HFFc6 (cell line): ENCODE data around the gene IFI27L2. TPM values are rescaled to one million over a fixed set of nuclear protein-coding genes. Genes with fewer than 3 reads are reported as not detected.

Source experiments
- DNase-seq: peaks from one replicate; pipeline ENCODE4 v3.0.0-alpha.2; 2018
- H3K27ac Mint-ChIP-seq: 2 replicates; pipeline ENCODE4 v1.8.0; 2020; ENCODE audit warnings: mild to moderate bottlenecking, mixed read lengths
- H3K27me3 Mint-ChIP-seq: 2 replicates; pipeline ENCODE4 v1.8.0; 2021; ENCODE audit warnings: mild to moderate bottlenecking, moderate library complexity, mixed read lengths; ENCODE audit not compliant: insufficient read depth
- H3K36me3 Mint-ChIP-seq: 2 replicates; pipeline ENCODE4 v1.8.0; 2021; ENCODE audit warnings: low read depth, mixed read lengths
- H3K4me1 Mint-ChIP-seq: 2 replicates; pipeline ENCODE4 v1.8.0; 2020; ENCODE audit warnings: low read depth, mixed read lengths
- H3K4me3 Mint-ChIP-seq: 2 replicates; pipeline ENCODE4 v1.8.0; 2020; ENCODE audit warnings: mild to moderate bottlenecking, moderate library complexity, mixed read lengths
- H3K9me3 Mint-ChIP-seq: 2 replicates; pipeline ENCODE4 v1.8.0; 2020; ENCODE audit warnings: mild to moderate bottlenecking, mixed read lengths
- CTCF ChIP-seq: fragments of 200-600 bp; sonication (generic); IDR thresholded peaks from 2 replicates; pipeline ENCODE4 v1.5.0; 2021; ENCODE audit warnings: antibody characterized with exemption, mild to moderate bottlenecking
- total RNA-seq, 6 experiments: library from RNA; stranded (reverse); fragmentation: NEBNext Ultra II Directional; extraction: Animal tissue kit (Norgen Biotek cat#: 25700); gene quantifications; 2 replicates in 1 of 6; 3 replicates in 5 of 6; pipeline ENCODE4 v1.2.3, GENCODE V29; 2021

The IFI27L2 gene
- total RNA-seq, 6 experiments from 2014 or later = 150 to 180 (median 171) TPM

- Mint-ChIP-seq H3K4me1 (peaks cover 19% of the 10 kb centered on the region), H3K36me3 (no peaks in the 10 kb centered on the region), H3K27me3 (peaks cover 5% of the 10 kb centered on the region), H3K9me3 (no peaks in the 10 kb centered on the region), H3K27ac (no peak overlapping the region), H3K4me3 (no peak overlapping the region)
- no peak for DNase-seq
- no peak for TF ChIP-seq CTCF
Observed at GRCh38 chr14:94170136-94170535, 40.7 kb upstream of the IFI27L2 start.

- no peaks in the 10 kb centered on the region for H3K36me3 Mint-ChIP-seq
- peaks cover under 1% of the 10 kb centered on the region; the same call in 1 of the 2 replicates for H3K4me1 Mint-ChIP-seq
- TF ChIP-seq CTCF = no peak
- DNase-seq = no peak
- H3K4me3 Mint-ChIP-seq = no peak overlapping the region
- peaks cover 13% of the 10 kb centered on the region for H3K27me3 Mint-ChIP-seq
- H3K27ac Mint-ChIP-seq = no peak overlapping the region
- H3K9me3 Mint-ChIP-seq = no peaks in the 10 kb centered on the region
Observed at GRCh38 chr14:94165744-94166143, 36.3 kb upstream of the IFI27L2 start.

DNA sequence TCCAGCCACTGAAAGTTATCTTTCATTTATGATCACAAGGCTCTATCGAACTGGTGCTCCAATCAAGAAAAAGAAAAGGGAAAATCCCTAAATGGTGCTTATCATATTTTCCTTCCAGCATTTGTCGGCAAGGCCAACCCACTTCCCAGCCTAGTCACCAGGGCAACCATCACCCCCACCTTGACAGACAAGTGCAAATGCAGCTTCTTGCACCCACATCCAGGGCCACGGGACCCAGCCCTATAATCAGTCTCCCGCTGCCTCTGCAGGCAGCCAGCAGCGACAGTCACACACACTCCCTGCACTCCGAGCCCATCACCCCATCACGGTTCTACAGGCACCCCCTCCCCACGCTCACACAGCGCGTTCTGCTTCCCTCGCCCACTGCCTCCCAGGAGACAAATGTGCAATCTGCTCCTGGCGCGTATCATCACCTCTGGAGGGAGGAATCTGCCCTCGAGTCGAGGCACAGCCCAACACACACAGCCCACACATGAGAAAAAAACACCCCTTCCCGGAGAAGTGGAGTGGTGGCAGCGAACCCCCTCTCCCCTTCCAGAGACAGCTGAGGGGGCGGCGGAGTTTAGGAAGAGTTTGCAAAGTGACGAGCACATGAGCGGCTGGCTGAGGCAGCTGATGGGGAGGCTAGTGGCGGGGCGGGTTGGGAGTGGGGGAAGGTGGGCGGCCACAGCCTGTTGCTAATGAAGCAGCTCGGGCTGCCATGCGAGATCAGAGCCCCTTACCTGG is 35.5 kb upstream of the IFI27L2 start:
- Mint-ChIP-seq H3K4me3 (no peak overlapping the region), H3K36me3 (no peaks in the 10 kb centered on the region)

GRCh38 chr14:94163796-94164195 is 34.4 kb upstream of the IFI27L2 start:
- peaks cover 17% of the 10 kb centered on the region for H3K27me3 Mint-ChIP-seq

More for the DNA sequence above, 35.5 kb upstream of the IFI27L2 start:
- no peak for DNase-seq
- no peak for TF ChIP-seq CTCF
- Mint-ChIP-seq H3K27ac (no peak overlapping the region), H3K27me3 (peaks cover 17% of the 10 kb centered on the region), H3K4me1 (no peaks in the 10 kb centered on the region), H3K9me3 (no peaks in the 10 kb centered on the region)

GRCh38 chr14:94162466-94162865 is 33.1 kb upstream of the IFI27L2 start:
- no peak for TF ChIP-seq CTCF
- Mint-ChIP-seq H3K4me3 (no peak overlapping the region), H3K9me3 (no peaks in the 10 kb centered on the region), H3K4me1 (no peaks in the 10 kb centered on the region), H3K36me3 (no peaks in the 10 kb centered on the region), H3K27me3 (peaks cover 17% of the 10 kb centered on the region), H3K27ac (no peak overlapping the region)
- no peak for DNase-seq

More at GRCh38 chr14:94163796-94164195, 34.4 kb upstream of the IFI27L2 start:
- Mint-ChIP-seq H3K36me3 (no peaks in the 10 kb centered on the region), H3K27ac (no peak overlapping the region), H3K4me1 (no peaks in the 10 kb centered on the region), H3K4me3 (no peak overlapping the region), H3K9me3 (no peaks in the 10 kb centered on the region)
- no peak for DNase-seq
- no peak for TF ChIP-seq CTCF
